ENCODE data around the gene CSTF3.
"Not testable (repeated sequence)": the region's sequence is repeated elsewhere in the genome, so short reads cannot be mapped to it uniquely, and the experiment has no call there.

CSTF3 gene

GRCh38 chr11:33133761-33134160, 27.5 kb downstream of the CSTF3 start:
- no peaks in the 10 kb centered on the region for H3K36me3 ChIP-seq (ENCODE audit: control insufficient read depth, insufficient read depth, low read length)
- H3K27ac ChIP-seq (ENCODE audit: insufficient read depth, low read depth, low read length, poor library complexity, severe bottlenecking), result no peak overlapping the region
- H3K4me1 ChIP-seq (ENCODE audit: control insufficient read depth, insufficient read depth, low read length), result no peaks in the 10 kb centered on the region
- H3K4me3 ChIP-seq (ENCODE audit: insufficient read depth, low read depth, low read length), result no peak overlapping the region
- WGBS, 2 experiments, result 80 to 93% methylated on average over 1 of the region's 3 CpGs
- no peaks in the 10 kb centered on the region for H3K27me3 ChIP-seq (ENCODE audit: control insufficient read depth, insufficient read depth, low read length, poor library complexity, severe bottlenecking)
- no peaks in the 10 kb centered on the region for H3K9me3 ChIP-seq (ENCODE audit: control insufficient read depth, low read length)

- H3K27ac ChIP-seq (ENCODE audit: insufficient read depth, low read depth, low read length, poor library complexity, severe bottlenecking), result no peak overlapping the region
- 88 to 100% methylated on average over 1 to 3 of the region's 4 CpGs for WGBS, 2 experiments
- H3K4me3 ChIP-seq (ENCODE audit: insufficient read depth, low read depth, low read length), result no peak overlapping the region
- no peaks in the 10 kb centered on the region for H3K4me1 ChIP-seq (ENCODE audit: control insufficient read depth, insufficient read depth, low read length)
- H3K27me3 ChIP-seq (ENCODE audit: control insufficient read depth, insufficient read depth, low read length, poor library complexity, severe bottlenecking), result no peaks in the 10 kb centered on the region
- H3K36me3 ChIP-seq (ENCODE audit: control insufficient read depth, insufficient read depth, low read length), result no peaks in the 10 kb centered on the region
- H3K9me3 ChIP-seq (ENCODE audit: control insufficient read depth, low read length), result no peaks in the 10 kb centered on the region
These were observed 28.8 kb downstream of the CSTF3 start for GRCh38 chr11:33132510-33132909.

GRCh38 chr11:33128739-33129138, 32.5 kb downstream of the CSTF3 start:
- H3K27ac ChIP-seq (ENCODE audit: insufficient read depth, low read depth, low read length, poor library complexity, severe bottlenecking), result no peak overlapping the region

GRCh38 chr11:33125611-33126010, 35.7 kb downstream of the CSTF3 start:
- H3K27ac ChIP-seq (ENCODE audit: insufficient read depth, low read depth, low read length, poor library complexity, severe bottlenecking), result no peak overlapping the region
- no peak overlapping the region for H3K4me3 ChIP-seq (ENCODE audit: insufficient read depth, low read depth, low read length)
- WGBS, 2 experiments, result 96 to 100% methylated on average over 3 of the region's 3 CpGs

More at GRCh38 chr11:33128739-33129138, 32.5 kb downstream of the CSTF3 start:
- H3K36me3 ChIP-seq (ENCODE audit: control insufficient read depth, insufficient read depth, low read length), result peaks cover 7% of the 10 kb centered on the region
- 87 to 98% methylated on average over 2 of the region's 2 CpGs for WGBS, 2 experiments
- H3K4me3 ChIP-seq (ENCODE audit: insufficient read depth, low read depth, low read length), result no peak overlapping the region
- no peaks in the 10 kb centered on the region for H3K4me1 ChIP-seq (ENCODE audit: control insufficient read depth, insufficient read depth, low read length)
- no peaks in the 10 kb centered on the region for H3K27me3 ChIP-seq (ENCODE audit: control insufficient read depth, insufficient read depth, low read length, poor library complexity, severe bottlenecking)
- H3K9me3 ChIP-seq (ENCODE audit: control insufficient read depth, low read length), result no peaks in the 10 kb centered on the region

GRCh38 chr11:33125025-33125424, 36.3 kb downstream of the CSTF3 start:
- Histone ChIP-seq H3K27me3 (ENCODE audit: control insufficient read depth, insufficient read depth, low read length, poor library complexity, severe bottlenecking) (no peaks in the 10 kb centered on the region), H3K36me3 (ENCODE audit: control insufficient read depth, insufficient read depth, low read length) (peaks cover 7% of the 10 kb centered on the region), H3K27ac (ENCODE audit: insufficient read depth, low read depth, low read length, poor library complexity, severe bottlenecking) (no peak overlapping the region), H3K4me3 (ENCODE audit: insufficient read depth, low read depth, low read length) (no peak overlapping the region), H3K4me1 (ENCODE audit: control insufficient read depth, insufficient read depth, low read length) (no peaks in the 10 kb centered on the region), H3K9me3 (ENCODE audit: control insufficient read depth, low read length) (no peaks in the 10 kb centered on the region)
- 89 to 96% methylated on average over 2 of the region's 2 CpGs for WGBS, 2 experiments

More at GRCh38 chr11:33125611-33126010, 35.7 kb downstream of the CSTF3 start:
- H3K27me3 ChIP-seq (ENCODE audit: control insufficient read depth, insufficient read depth, low read length, poor library complexity, severe bottlenecking), result no peaks in the 10 kb centered on the region
- peaks cover 7% of the 10 kb centered on the region for H3K36me3 ChIP-seq (ENCODE audit: control insufficient read depth, insufficient read depth, low read length)
- no peaks in the 10 kb centered on the region for H3K4me1 ChIP-seq (ENCODE audit: control insufficient read depth, insufficient read depth, low read length)
- no peaks in the 10 kb centered on the region for H3K9me3 ChIP-seq (ENCODE audit: control insufficient read depth, low read length)

- not testable (repeated sequence) for H3K9me3 ChIP-seq (ENCODE audit: control insufficient read depth, low read length); H3K4me1 ChIP-seq (ENCODE audit: control insufficient read depth, insufficient read depth, low read length); H3K27ac ChIP-seq (ENCODE audit: insufficient read depth, low read depth, low read length, poor library complexity, severe bottlenecking); H3K4me3 ChIP-seq (ENCODE audit: insufficient read depth, low read depth, low read length); H3K27me3 ChIP-seq (ENCODE audit: control insufficient read depth, insufficient read depth, low read length, poor library complexity, severe bottlenecking); H3K36me3 ChIP-seq (ENCODE audit: control insufficient read depth, insufficient read depth, low read length)
- WGBS, 2 experiments, result 43 to 85% methylated on average over 1 of the region's 1 CpG
These were observed 38.6 kb downstream of the CSTF3 start for GRCh38 chr11:33122696-33123095.

GRCh38 chr11:33116535-33116934, 44.7 kb downstream of the CSTF3 start:
- no peak overlapping the region for H3K4me3 ChIP-seq (ENCODE audit: insufficient read depth, low read depth, low read length)

GRCh38 chr11:33110083-33110482, 51.2 kb downstream of the CSTF3 start:
- H3K4me3 ChIP-seq (ENCODE audit: insufficient read depth, low read depth, low read length), result no peak overlapping the region
- H3K27ac ChIP-seq (ENCODE audit: insufficient read depth, low read depth, low read length, poor library complexity, severe bottlenecking), result no peak overlapping the region
- H3K9me3 ChIP-seq (ENCODE audit: control insufficient read depth, low read length), result no peaks in the 10 kb centered on the region
- H3K4me1 ChIP-seq (ENCODE audit: control insufficient read depth, insufficient read depth, low read length), result no peaks in the 10 kb centered on the region
- 92 to 94% methylated on average over 1 of the region's 1 CpG for WGBS, 2 experiments
- H3K27me3 ChIP-seq (ENCODE audit: control insufficient read depth, insufficient read depth, low read length, poor library complexity, severe bottlenecking), result no peaks in the 10 kb centered on the region
- peaks cover 5% of the 10 kb centered on the region for H3K36me3 ChIP-seq (ENCODE audit: control insufficient read depth, insufficient read depth, low read length)

More at GRCh38 chr11:33116535-33116934, 44.7 kb downstream of the CSTF3 start:
- Histone ChIP-seq H3K4me1 (ENCODE audit: control insufficient read depth, insufficient read depth, low read length) (no peaks in the 10 kb centered on the region), H3K36me3 (ENCODE audit: control insufficient read depth, insufficient read depth, low read length) (no peaks in the 10 kb centered on the region), H3K9me3 (ENCODE audit: control insufficient read depth, low read length) (no peaks in the 10 kb centered on the region), H3K27me3 (ENCODE audit: control insufficient read depth, insufficient read depth, low read length, poor library complexity, severe bottlenecking) (no peaks in the 10 kb centered on the region), H3K27ac (ENCODE audit: insufficient read depth, low read depth, low read length, poor library complexity, severe bottlenecking) (no peak overlapping the region)

GRCh38 chr11:33109294-33109895, 51.9 kb downstream of the CSTF3 start:
- Histone ChIP-seq H3K36me3 (ENCODE audit: control insufficient read depth, insufficient read depth, low read length) (peaks cover 8% of the 10 kb centered on the region), H3K9me3 (ENCODE audit: control insufficient read depth, low read length) (no peaks in the 10 kb centered on the region)

GRCh38 chr11:33103836-33104235, 57.4 kb downstream of the CSTF3 start:
- Histone ChIP-seq H3K27ac (ENCODE audit: insufficient read depth, low read depth, low read length, poor library complexity, severe bottlenecking) (no peak overlapping the region), H3K9me3 (ENCODE audit: control insufficient read depth, low read length) (no peaks in the 10 kb centered on the region), H3K4me3 (ENCODE audit: insufficient read depth, low read depth, low read length) (no peak overlapping the region), H3K36me3 (ENCODE audit: control insufficient read depth, insufficient read depth, low read length) (peaks cover 23% of the 10 kb centered on the region), H3K4me1 (ENCODE audit: control insufficient read depth, insufficient read depth, low read length) (no peaks in the 10 kb centered on the region), H3K27me3 (ENCODE audit: control insufficient read depth, insufficient read depth, low read length, poor library complexity, severe bottlenecking) (no peaks in the 10 kb centered on the region)

More at GRCh38 chr11:33109294-33109895, 51.9 kb downstream of the CSTF3 start:
- no peaks in the 10 kb centered on the region for H3K4me1 ChIP-seq (ENCODE audit: control insufficient read depth, insufficient read depth, low read length)
- no peak overlapping the region for H3K4me3 ChIP-seq (ENCODE audit: insufficient read depth, low read depth, low read length)
- no peaks in the 10 kb centered on the region for H3K27me3 ChIP-seq (ENCODE audit: control insufficient read depth, insufficient read depth, low read length, poor library complexity, severe bottlenecking)
- H3K27ac ChIP-seq (ENCODE audit: insufficient read depth, low read depth, low read length, poor library complexity, severe bottlenecking), result no peak overlapping the region

GRCh38 chr11:33094157-33094556, 67.1 kb downstream of the CSTF3 start:
- no peak overlapping the region for H3K4me3 ChIP-seq (ENCODE audit: insufficient read depth, low read depth, low read length)
- peaks cover 25% of the 10 kb centered on the region for H3K36me3 ChIP-seq (ENCODE audit: control insufficient read depth, insufficient read depth, low read length)
- no peaks in the 10 kb centered on the region for H3K4me1 ChIP-seq (ENCODE audit: control insufficient read depth, insufficient read depth, low read length)
- H3K9me3 ChIP-seq (ENCODE audit: control insufficient read depth, low read length), result no peaks in the 10 kb centered on the region
- no peaks in the 10 kb centered on the region for H3K27me3 ChIP-seq (ENCODE audit: control insufficient read depth, insufficient read depth, low read length, poor library complexity, severe bottlenecking)
- WGBS, 2 experiments, result 67 to 100% methylated on average over 1 of the region's 1 CpG
- no peak overlapping the region for H3K27ac ChIP-seq (ENCODE audit: insufficient read depth, low read depth, low read length, poor library complexity, severe bottlenecking)
